ENCODE data around the gene OCA2. TPM values are rescaled to one million over a fixed set of nuclear protein-coding genes. Genes with fewer than 3 reads are reported as not detected.
"Not testable (repeated sequence)": the region's sequence is repeated elsewhere in the genome, so short reads cannot be mapped to it uniquely, and the experiment has no call there.

Gene OCA2
- total RNA-seq, 1 donor from 2014 or later, result 2.8 TPM

- Mint-ChIP-seq H3K36me3 (no peaks in the 10 kb centered on the region), H3K27ac (no peak overlapping the region), H3K4me1 (ENCODE audit: unreplicated experiment) (no peaks in the 10 kb centered on the region)
These were observed 84.4 kb downstream of the OCA2 start for GRCh38 chr15:28014623-28015200.

GRCh38 chr15:28013976-28014375 is 85.1 kb downstream of the OCA2 start:
- no peaks in the 10 kb centered on the region for H3K4me1 Mint-ChIP-seq (ENCODE audit: unreplicated experiment)
- no peak overlapping the region for H3K27ac Mint-ChIP-seq
- DNase-seq (ENCODE audit: extremely low spot score, unreplicated experiment), result no peak
- TF ChIP-seq, protein P1, sequence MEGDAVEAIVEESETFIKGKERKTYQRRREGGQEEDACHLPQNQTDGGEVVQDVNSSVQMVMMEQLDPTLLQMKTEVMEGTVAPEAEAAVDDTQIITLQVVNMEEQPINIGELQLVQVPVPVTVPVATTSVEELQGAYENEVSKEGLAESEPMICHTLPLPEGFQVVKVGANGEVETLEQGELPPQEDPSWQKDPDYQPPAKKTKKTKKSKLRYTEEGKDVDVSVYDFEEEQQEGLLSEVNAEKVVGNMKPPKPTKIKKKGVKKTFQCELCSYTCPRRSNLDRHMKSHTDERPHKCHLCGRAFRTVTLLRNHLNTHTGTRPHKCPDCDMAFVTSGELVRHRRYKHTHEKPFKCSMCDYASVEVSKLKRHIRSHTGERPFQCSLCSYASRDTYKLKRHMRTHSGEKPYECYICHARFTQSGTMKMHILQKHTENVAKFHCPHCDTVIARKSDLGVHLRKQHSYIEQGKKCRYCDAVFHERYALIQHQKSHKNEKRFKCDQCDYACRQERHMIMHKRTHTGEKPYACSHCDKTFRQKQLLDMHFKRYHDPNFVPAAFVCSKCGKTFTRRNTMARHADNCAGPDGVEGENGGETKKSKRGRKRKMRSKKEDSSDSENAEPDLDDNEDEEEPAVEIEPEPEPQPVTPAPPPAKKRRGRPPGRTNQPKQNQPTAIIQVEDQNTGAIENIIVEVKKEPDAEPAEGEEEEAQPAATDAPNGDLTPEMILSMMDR (conservative IDR thresholded peaks at IDR 0.05), result no peak
- peaks cover 6% of the 10 kb centered on the region for H3K9me3 Mint-ChIP-seq
- H3K36me3 Mint-ChIP-seq, result no peaks in the 10 kb centered on the region
- no peak overlapping the region for H3K4me3 Mint-ChIP-seq
- no peaks in the 10 kb centered on the region for H3K27me3 Mint-ChIP-seq

More at GRCh38 chr15:28014623-28015200, 84.4 kb downstream of the OCA2 start:
- no peaks in the 10 kb centered on the region for H3K27me3 Mint-ChIP-seq
- TF ChIP-seq, protein P1 (conservative IDR thresholded peaks at IDR 0.05), result no peak
- no peak overlapping the region for H3K4me3 Mint-ChIP-seq
- peaks cover 5% of the 10 kb centered on the region for H3K9me3 Mint-ChIP-seq
- no peak for DNase-seq (ENCODE audit: extremely low spot score, unreplicated experiment)

DNA sequence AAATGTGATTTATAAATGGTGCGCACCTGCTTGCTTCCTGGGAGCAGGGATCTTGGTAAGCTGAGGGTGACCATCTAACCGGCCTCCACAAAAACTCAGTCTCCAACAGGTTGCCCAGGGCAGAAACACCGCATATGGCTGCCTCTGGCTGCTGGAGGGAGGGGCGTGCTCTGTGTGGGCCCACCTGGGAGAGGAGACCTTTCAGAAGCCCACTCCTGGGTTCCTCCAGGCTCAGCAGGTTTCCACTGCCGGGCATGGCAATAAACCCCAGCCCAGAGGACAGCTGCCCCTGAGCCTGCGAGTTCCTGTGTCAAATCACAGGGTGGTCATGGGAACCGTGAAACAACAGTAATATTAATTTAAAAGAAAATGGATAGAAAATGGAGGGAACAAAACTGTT is 85.6 kb downstream of the OCA2 start:
- no peaks in the 10 kb centered on the region for H3K36me3 Mint-ChIP-seq
- peaks cover 6% of the 10 kb centered on the region for H3K9me3 Mint-ChIP-seq
- no peak overlapping the region for H3K27ac Mint-ChIP-seq
- H3K4me1 Mint-ChIP-seq (ENCODE audit: unreplicated experiment), result no peaks in the 10 kb centered on the region
- H3K27me3 Mint-ChIP-seq, result no peaks in the 10 kb centered on the region
- no peak overlapping the region for H3K4me3 Mint-ChIP-seq
- no peak for DNase-seq (ENCODE audit: extremely low spot score, unreplicated experiment)
- TF ChIP-seq, protein P1 (conservative IDR thresholded peaks at IDR 0.05), result no peak

GRCh38 chr15:28012231-28012630 is 86.9 kb downstream of the OCA2 start:
- H3K4me3 Mint-ChIP-seq, result no peak overlapping the region
- H3K9me3 Mint-ChIP-seq, result peaks cover 6% of the 10 kb centered on the region
- H3K27me3 Mint-ChIP-seq, result no peaks in the 10 kb centered on the region
- TF ChIP-seq, protein P1 (conservative IDR thresholded peaks at IDR 0.05), result no peak
- H3K4me1 Mint-ChIP-seq (ENCODE audit: unreplicated experiment), result no peaks in the 10 kb centered on the region
- H3K36me3 Mint-ChIP-seq, result no peaks in the 10 kb centered on the region
- no peak for DNase-seq (ENCODE audit: extremely low spot score, unreplicated experiment)
- no peak overlapping the region for H3K27ac Mint-ChIP-seq

GRCh38 chr15:28008175-28008574 is 90.9 kb downstream of the OCA2 start:
- H3K27ac Mint-ChIP-seq; DNase-seq (ENCODE audit: extremely low spot score, unreplicated experiment); H3K4me1 Mint-ChIP-seq (ENCODE audit: unreplicated experiment); H3K4me3 Mint-ChIP-seq; H3K36me3 Mint-ChIP-seq; H3K9me3 Mint-ChIP-seq; H3K27me3 Mint-ChIP-seq: not testable (repeated sequence)

- Mint-ChIP-seq H3K27me3 (peaks cover 8% of the 10 kb centered on the region), H3K36me3 (no peaks in the 10 kb centered on the region), H3K27ac (no peak overlapping the region), H3K9me3 (peaks cover 6% of the 10 kb centered on the region), H3K4me3 (no peak overlapping the region), H3K4me1 (ENCODE audit: unreplicated experiment) (no peaks in the 10 kb centered on the region)
- DNase-seq (ENCODE audit: extremely low spot score, unreplicated experiment), result no peak
- TF ChIP-seq, protein P1 (conservative IDR thresholded peaks at IDR 0.05), result no peak
These were observed 92.8 kb downstream of the OCA2 start for GRCh38 chr15:28006116-28006905.

Data from type B pancreatic cell (in vitro differentiated cells).